HepG2 (cell line): ENCODE results near the gene ABCC3. TPM values are rescaled to one million over a fixed set of nuclear protein-coding genes. Genes with fewer than 3 reads are reported as not detected.

Source experiments
- ARID3A ChIP-seq: IDR thresholded peaks from 2 replicates; pipeline ENCODE4 v1.6.1; 2012; ENCODE audit warnings: low read depth, low read length, improper control_type of control experiment
- ARNT2 ChIP-seq: sonication (generic); formaldehyde crosslinking; IDR thresholded peaks from 2 replicates; pipeline ENCODE4 v1.8.0; 2022; ENCODE audit warnings: mild to moderate bottlenecking, low read depth, missing genetic modification reagents, moderate library complexity
- CERS6 ChIP-seq: sonication (generic); formaldehyde crosslinking; IDR thresholded peaks from 2 replicates; pipeline ENCODE4 v1.5.0; 2020; ENCODE audit warnings: missing genetic modification reagents
- CREM ChIP-seq, 2 experiments: sonication (generic) in 1 of 2; formaldehyde crosslinking in 1 of 2; IDR thresholded peaks; 2 replicates each; pipeline versions ENCODE4 v1.4.0 to v1.6.1; 2016 to 2020; ENCODE audit warnings: antibody characterized with exemption in 1 of 2, mild to moderate bottlenecking in 1 of 2, missing genetic modification reagents in 1 of 2
- FOXM1 ChIP-seq: sonication (generic); formaldehyde crosslinking; IDR thresholded peaks from 2 replicates; pipeline ENCODE4 v1.5.0; 2020; ENCODE audit warnings: missing genetic modification reagents
- JUND ChIP-seq: sonication (generic); formaldehyde crosslinking; IDR thresholded peaks from 2 replicates; pipeline ENCODE4 v1.8.0; 2022; ENCODE audit warnings: mild to moderate bottlenecking, missing genetic modification reagents
- MIXL1 ChIP-seq: IDR thresholded peaks from 2 replicates; pipeline ENCODE4 v1.6.1; 2016
- NCOA2 ChIP-seq: sonication (generic); formaldehyde crosslinking; IDR thresholded peaks from 2 replicates; pipeline ENCODE4 v1.8.0; 2022; ENCODE audit warnings: inconsistent platforms
- POLR2AphosphoS2 ChIP-seq: IDR thresholded peaks from 2 replicates; pipeline ENCODE4 v1.6.1; 2011; ENCODE audit warnings: low read depth, low read length, improper control_type of control experiment
- RBM22 ChIP-seq: fragments of 200-400 bp; formaldehyde crosslinking; optimal IDR thresholded peaks from 2 replicates; pipeline ENCODE3; 2017; ENCODE audit warnings: mild to moderate bottlenecking, low read length, moderate library complexity
- REPIN1 ChIP-seq: sonication (generic); formaldehyde crosslinking; IDR thresholded peaks from 2 replicates; pipeline ENCODE4 v1.8.0; 2022; ENCODE audit warnings: missing genetic modification reagents, low read depth, mild to moderate bottlenecking, borderline replicate concordance
- SIN3B ChIP-seq: fragments of 150-350 bp; IDR thresholded peaks from 2 replicates; pipeline ENCODE4 v1.6.1; 2014; ENCODE audit warnings: low read length
- TCF7 ChIP-seq: sonication (generic); IDR thresholded peaks from 2 replicates; pipeline ENCODE4 v1.6.1; 2016; ENCODE audit warnings: antibody characterized with exemption, low read depth
- TFE3 ChIP-seq: IDR thresholded peaks from 2 replicates; pipeline ENCODE4 v1.6.1; 2016
- USF2 ChIP-seq, 2 experiments: sonication (generic) in 1 of 2; formaldehyde crosslinking in 1 of 2; IDR thresholded peaks; 2 replicates each; pipeline versions ENCODE4 v1.5.1 to v1.6.1; 2011 to 2020; ENCODE audit warnings: borderline replicate concordance in 1 of 2, low read depth in 1 of 2, low read length in 1 of 2, mild to moderate bottlenecking in 1 of 2, missing genetic modification reagents in 1 of 2, moderate library complexity in 1 of 2
- XBP1 ChIP-seq: sonication (generic); formaldehyde crosslinking; IDR thresholded peaks from 2 replicates; pipeline ENCODE4 v1.5.0; 2020; ENCODE audit warnings: missing genetic modification reagents
- ZNF512B ChIP-seq: sonication (generic); formaldehyde crosslinking; IDR thresholded peaks from 2 replicates; pipeline ENCODE4 v1.5.1; 2020; ENCODE audit warnings: missing genetic modification reagents, mild to moderate bottlenecking, borderline replicate concordance
- ZNF563 ChIP-seq: sonication (generic); formaldehyde crosslinking; IDR thresholded peaks from 2 replicates; pipeline ENCODE4 v1.8.0; 2022; ENCODE audit warnings: mild to moderate bottlenecking, moderate library complexity, missing genetic modification reagents
- ZNF589 ChIP-seq: sonication (generic); formaldehyde crosslinking; conservative IDR thresholded peaks from 2 replicates; pipeline ENCODE4 v1.8.0; 2022; ENCODE audit warnings: mild to moderate bottlenecking, moderate library complexity, missing genetic modification reagents
- polyA plus RNA-seq, 8 experiments: library from polyadenylated mRNA; depleted of rRNA in 3 of 8; stranded (reverse) in 7 of 8; unstranded in 1 of 8; fragments of >200 nt; fragmentation: Illumina TruSeq in 4 of 8; extraction: Trizol in 4 of 8; gene quantifications; 2 replicates each; pipeline versions ENCODE4 v1.2.1 to v1.2.3, GENCODE V29; 2011 to 2016; ENCODE audit warnings: low read depth in 4 of 8, missing spikeins in 1 of 8, mixed read lengths in 1 of 8; ENCODE audit not compliant: insufficient read depth in 1 of 8
- total RNA-seq, 5 experiments: library from RNA; depleted of rRNA; stranded (reverse); fragments of >200 nt; fragmentation: Illumina TruSeq; extraction: Trizol; gene quantifications; 2 replicates each; pipeline ENCODE4 v1.2.3, GENCODE V29; 2016; ENCODE audit warnings: low read depth in 1 of 5

The ABCC3 gene
- total and polyA plus RNA-seq, 2 of the 13 experiments (the other 11 are each of a cell fraction or from before 2014, with no cell fraction given), result 25.2 to 50.7 TPM

GRCh38 chr17:50660042-50660886, 25.6 kb downstream of the ABCC3 start (continued):
- TF ChIP-seq USF2 (IDR thresholded peaks at IDR 0.05; ENCODE audit: low read depth, low read length) (no peak), USF2 (CRISPR knock-in tag; IDR thresholded peaks at IDR 0.05; ENCODE audit: borderline replicate concordance) (no peak), RBM22 (no peak), JUND (no peak), ZNF512B (CRISPR knock-in tag) (no peak), SIN3B (no peak), FOXM1 (CRISPR knock-in tag) (no peak), ARID3A (0 out of 2 replicates have a peak, but pooled peaks have one; percentile 14), TFE3 (CRISPR knock-in tag) (0 out of 2 replicates have a peak, but pooled peaks have one; percentile 36), ZNF563 (no peak), ARNT2 (CRISPR knock-in tag) (no peak), TCF7 (no peak), CERS6 (CRISPR knock-in tag) (no peak), XBP1 (no peak), ZNF589 (CRISPR knock-in tag) (no peak), MIXL1 (CRISPR knock-in tag) (0 out of 2 replicates have a peak, but pooled peaks have one; percentile 44), NCOA2 (CRISPR knock-in tag) (peak; percentile 53; the same call in 1 of the 2 replicates), CREM (IDR thresholded peaks at IDR 0.05) (peak; percentile 41; the same call in 1 of the 2 replicates), CREM (CRISPR knock-in tag; IDR thresholded peaks at IDR 0.05) (no peak), REPIN1 (CRISPR knock-in tag) (no peak), POLR2AphosphoS2 (no peak)
